HEK293 (cell line): ENCODE results near the gene LAPTM4A.

Source experiments
- ZNF174 ChIP-seq: fragments of 450-650 bp; formaldehyde crosslinking; IDR thresholded peaks from 2 replicates; pipeline ENCODE4 v1.5.0; 2017; ENCODE audit warnings: missing biosample characterization, mild to moderate bottlenecking, missing genetic modification characterization
- ZNF211 ChIP-seq: fragments of 450-650 bp; formaldehyde crosslinking; IDR thresholded peaks from 2 replicates; pipeline ENCODE4 v1.5.1; 2016; ENCODE audit warnings: low read depth, missing biosample characterization, missing genetic modification characterization
- ZNF350 ChIP-seq: fragments of 450-650 bp; formaldehyde crosslinking; IDR thresholded peaks from 2 replicates; pipeline ENCODE4 v1.5.0; 2017; ENCODE audit warnings: missing biosample characterization, mild to moderate bottlenecking, missing genetic modification characterization
- ZNF837 ChIP-seq: fragments of 450-650 bp; formaldehyde crosslinking; IDR thresholded peaks from 2 replicates; pipeline ENCODE4 v1.5.1; 2016; ENCODE audit warnings: missing biosample characterization, missing genetic modification characterization
- TF ChIP-seq, protein P1 (sequence below): fragments of 450-650 bp; formaldehyde crosslinking; IDR thresholded peaks from 2 replicates; pipeline ENCODE4 v1.5.1; 2016; ENCODE audit warnings: missing biosample characterization, missing genetic modification characterization
- TF ChIP-seq, protein P2 (sequence below): fragments of 450-650 bp; formaldehyde crosslinking; IDR thresholded peaks from 2 replicates; pipeline ENCODE4 v1.5.0; 2017; ENCODE audit warnings: missing biosample characterization, missing genetic modification characterization, borderline replicate concordance
- TF ChIP-seq, protein P3 (sequence below): fragments of 450-650 bp; formaldehyde crosslinking; conservative IDR thresholded peaks from 2 replicates; pipeline ENCODE4 v1.5.1; 2016; ENCODE audit warnings: low read depth, missing biosample characterization, missing genetic modification characterization

DNA sequence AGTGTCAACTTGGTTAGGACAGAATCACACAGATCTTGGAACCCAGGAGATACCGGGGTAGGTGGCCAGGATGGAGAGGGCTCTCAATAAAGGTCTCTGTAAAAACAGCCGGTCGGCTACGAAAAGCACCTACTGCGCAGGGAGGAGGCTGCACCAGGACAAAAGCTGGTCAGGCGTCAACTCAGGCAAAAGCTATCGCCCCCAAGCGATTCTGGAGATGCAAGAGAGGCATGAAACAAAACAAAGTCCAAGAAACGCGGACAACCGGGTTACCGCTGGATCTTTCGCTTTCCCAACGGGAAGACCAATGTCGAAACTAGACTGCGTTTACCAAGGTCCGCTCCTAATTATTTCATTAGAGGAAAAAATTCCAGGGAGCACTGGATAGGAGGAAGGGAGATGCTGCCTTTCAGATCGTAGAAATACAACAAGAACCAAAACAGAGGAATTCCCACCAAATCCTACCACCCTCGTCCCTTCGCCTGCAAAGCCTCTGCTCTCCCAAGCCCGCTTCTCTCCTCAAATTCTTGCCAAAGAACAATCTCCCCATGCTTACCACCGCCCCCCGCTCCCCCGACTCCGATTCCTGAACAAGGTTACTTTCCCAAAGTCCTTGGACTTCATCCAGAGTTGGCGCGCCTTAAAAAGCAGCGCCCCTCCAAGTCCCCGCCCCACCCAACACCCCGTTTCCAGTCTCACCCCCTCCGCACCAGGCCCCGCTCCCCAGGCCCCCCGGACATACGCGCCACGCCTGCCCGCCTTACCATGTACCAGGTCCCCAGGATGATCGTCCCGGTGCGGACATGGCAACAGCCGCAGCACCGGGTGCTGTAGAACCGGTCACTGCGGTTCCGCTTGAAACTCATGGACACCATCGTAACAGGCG, 539 bp downstream of the LAPTM4A start:
- TF ChIP-seq ZNF211 (tag by site-specific recombination), result no peak
- TF ChIP-seq ZNF350 (tag by site-specific recombination), result no peak
- TF ChIP-seq, protein P1, sequence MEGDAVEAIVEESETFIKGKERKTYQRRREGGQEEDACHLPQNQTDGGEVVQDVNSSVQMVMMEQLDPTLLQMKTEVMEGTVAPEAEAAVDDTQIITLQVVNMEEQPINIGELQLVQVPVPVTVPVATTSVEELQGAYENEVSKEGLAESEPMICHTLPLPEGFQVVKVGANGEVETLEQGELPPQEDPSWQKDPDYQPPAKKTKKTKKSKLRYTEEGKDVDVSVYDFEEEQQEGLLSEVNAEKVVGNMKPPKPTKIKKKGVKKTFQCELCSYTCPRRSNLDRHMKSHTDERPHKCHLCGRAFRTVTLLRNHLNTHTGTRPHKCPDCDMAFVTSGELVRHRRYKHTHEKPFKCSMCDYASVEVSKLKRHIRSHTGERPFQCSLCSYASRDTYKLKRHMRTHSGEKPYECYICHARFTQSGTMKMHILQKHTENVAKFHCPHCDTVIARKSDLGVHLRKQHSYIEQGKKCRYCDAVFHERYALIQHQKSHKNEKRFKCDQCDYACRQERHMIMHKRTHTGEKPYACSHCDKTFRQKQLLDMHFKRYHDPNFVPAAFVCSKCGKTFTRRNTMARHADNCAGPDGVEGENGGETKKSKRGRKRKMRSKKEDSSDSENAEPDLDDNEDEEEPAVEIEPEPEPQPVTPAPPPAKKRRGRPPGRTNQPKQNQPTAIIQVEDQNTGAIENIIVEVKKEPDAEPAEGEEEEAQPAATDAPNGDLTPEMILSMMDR (tag by site-specific recombination), result no peak
- TF ChIP-seq, protein P2, sequence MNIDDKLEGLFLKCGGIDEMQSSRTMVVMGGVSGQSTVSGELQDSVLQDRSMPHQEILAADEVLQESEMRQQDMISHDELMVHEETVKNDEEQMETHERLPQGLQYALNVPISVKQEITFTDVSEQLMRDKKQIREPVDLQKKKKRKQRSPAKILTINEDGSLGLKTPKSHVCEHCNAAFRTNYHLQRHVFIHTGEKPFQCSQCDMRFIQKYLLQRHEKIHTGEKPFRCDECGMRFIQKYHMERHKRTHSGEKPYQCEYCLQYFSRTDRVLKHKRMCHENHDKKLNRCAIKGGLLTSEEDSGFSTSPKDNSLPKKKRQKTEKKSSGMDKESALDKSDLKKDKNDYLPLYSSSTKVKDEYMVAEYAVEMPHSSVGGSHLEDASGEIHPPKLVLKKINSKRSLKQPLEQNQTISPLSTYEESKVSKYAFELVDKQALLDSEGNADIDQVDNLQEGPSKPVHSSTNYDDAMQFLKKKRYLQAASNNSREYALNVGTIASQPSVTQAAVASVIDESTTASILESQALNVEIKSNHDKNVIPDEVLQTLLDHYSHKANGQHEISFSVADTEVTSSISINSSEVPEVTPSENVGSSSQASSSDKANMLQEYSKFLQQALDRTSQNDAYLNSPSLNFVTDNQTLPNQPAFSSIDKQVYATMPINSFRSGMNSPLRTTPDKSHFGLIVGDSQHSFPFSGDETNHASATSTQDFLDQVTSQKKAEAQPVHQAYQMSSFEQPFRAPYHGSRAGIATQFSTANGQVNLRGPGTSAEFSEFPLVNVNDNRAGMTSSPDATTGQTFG, result no peak
- no peak for TF ChIP-seq ZNF837 (tag by site-specific recombination)
- TF ChIP-seq, protein P3, sequence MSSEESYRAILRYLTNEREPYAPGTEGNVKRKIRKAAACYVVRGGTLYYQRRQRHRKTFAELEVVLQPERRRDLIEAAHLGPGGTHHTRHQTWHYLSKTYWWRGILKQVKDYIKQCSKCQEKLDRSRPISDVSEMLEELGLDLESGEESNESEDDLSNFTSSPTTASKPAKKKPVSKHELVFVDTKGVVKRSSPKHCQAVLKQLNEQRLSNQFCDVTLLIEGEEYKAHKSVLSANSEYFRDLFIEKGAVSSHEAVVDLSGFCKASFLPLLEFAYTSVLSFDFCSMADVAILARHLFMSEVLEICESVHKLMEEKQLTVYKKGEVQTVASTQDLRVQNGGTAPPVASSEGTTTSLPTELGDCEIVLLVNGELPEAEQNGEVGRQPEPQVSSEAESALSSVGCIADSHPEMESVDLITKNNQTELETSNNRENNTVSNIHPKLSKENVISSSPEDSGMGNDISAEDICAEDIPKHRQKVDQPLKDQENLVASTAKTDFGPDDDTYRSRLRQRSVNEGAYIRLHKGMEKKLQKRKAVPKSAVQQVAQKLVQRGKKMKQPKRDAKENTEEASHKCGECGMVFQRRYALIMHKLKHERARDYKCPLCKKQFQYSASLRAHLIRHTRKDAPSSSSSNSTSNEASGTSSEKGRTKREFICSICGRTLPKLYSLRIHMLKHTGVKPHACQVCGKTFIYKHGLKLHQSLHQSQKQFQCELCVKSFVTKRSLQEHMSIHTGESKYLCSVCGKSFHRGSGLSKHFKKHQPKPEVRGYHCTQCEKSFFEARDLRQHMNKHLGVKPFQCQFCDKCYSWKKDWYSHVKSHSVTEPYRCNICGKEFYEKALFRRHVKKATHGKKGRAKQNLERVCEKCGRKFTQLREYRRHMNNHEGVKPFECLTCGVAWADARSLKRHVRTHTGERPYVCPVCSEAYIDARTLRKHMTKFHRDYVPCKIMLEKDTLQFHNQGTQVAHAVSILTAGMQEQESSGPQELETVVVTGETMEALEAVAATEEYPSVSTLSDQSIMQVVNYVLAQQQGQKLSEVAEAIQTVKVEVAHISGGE (tag by site-specific recombination), result no peak
- no peak for TF ChIP-seq ZNF174 (tag by site-specific recombination)
